MM.1S (cell line): ENCODE measurements around the gene GAGE10.

Source experiments
- CTCF ChIP-seq: fragments of 300-600 bp; sonication (generic); IDR thresholded peaks from 2 replicates; pipeline ENCODE4 v1.5.1; 2016; ENCODE audit warnings: antibody characterized with exemption, low read length, mixed read lengths
- EZH2 ChIP-seq: fragments of 300-600 bp; sonication (generic); optimal IDR thresholded peaks from 2 replicates; pipeline ENCODE3; 2017; ENCODE audit warnings: low read depth, mild to moderate bottlenecking, antibody characterized with exemption, low read length, mixed read lengths
- EZH2phosphoT487 ChIP-seq: fragments of 300-600 bp; sonication (generic); IDR thresholded peaks from 2 replicates; pipeline ENCODE4 v1.6.1; 2018; ENCODE audit warnings: antibody characterized with exemption, low read length

DNA sequence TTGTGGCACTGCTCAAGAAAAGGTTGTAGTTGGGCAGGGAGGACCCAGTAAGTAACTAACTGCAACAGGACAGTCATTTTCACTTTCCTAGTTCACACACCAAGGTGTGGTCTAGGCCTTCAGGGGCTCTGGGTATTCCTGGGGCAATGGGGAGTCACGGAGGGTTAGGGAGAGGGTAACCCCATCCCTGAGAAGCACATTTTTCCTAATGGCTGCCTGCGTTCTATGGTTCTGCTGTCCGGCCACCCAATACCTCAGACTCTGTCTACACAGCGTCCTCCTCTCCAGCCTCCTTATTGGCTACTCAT lies 34.8 kb upstream of the GAGE10 start:
- TF ChIP-seq EZH2 (no peak), CTCF (no peak), EZH2phosphoT487 (no peak)
